NCI-H345 treated with DMSO at 0.1 percent for 48 hours (cell line): ENCODE measurements around the gene SEBOX.

Source experiments
- DNase-seq: peaks from one replicate; lab custom pipeline; 2025; ENCODE audit not compliant: unreplicated experiment; lab: John Stamatoyannopoulos, UW

SEBOX gene

GRCh38 chr17:28320215-28321061, 44.6 kb downstream of the SEBOX start:
- DNase-seq, result no peak

- no peak for DNase-seq
Measured at GRCh38 chr17:28319598-28319935, 45.4 kb downstream of the SEBOX start.

GRCh38 chr17:28318759-28319597, 46.0 kb downstream of the SEBOX start, which contains the start of gene TMEM97:
TSS of gene TMEM97 (plus strand) at chr17:28319200. CDS start at chr17:28319240, 40 bp downstream.
- peak; percentile 98 for DNase-seq

DNA sequence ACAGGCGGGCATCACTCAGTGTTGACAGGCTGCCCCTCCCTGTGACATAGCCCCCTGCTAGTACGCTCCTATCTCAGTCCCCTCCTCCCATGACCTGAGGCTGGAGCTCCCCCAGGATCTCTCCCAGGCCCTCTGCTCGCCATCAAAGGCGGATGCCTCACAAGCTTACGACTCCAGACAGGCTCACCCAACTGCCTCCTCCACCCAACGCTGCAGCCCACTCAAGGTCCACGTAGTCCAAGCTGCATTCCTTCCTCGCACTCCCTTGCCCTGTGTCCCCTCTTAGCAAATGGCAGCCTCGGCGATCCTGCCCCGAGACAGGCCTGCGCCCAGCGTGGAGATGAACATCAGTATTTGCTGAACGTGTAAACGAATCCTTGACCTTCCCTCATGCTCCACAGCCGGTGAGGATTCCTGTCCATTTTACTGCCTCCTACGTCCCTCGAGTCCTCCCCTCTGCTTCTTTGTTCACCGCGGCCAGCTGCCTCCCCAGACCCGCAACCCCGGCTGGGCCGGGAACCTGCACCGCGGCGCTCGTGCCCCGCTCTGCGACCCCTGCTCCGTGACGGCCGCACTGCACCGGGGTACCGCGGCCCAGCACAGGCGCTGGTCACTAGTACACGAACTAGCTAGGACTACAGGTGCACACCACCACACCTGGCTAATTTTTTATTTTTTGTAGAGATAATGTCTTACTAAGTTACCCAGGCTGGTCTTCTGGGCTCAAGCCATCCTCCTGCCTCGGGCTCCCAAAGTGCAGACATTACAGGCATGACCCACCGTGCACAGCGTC, 46.8 kb downstream of the SEBOX start:
- no peak for DNase-seq

- DNase-seq, result no peak
Measured at GRCh38 chr17:28317099-28317965, 47.7 kb downstream of the SEBOX start.

- no peak for DNase-seq
Measured at GRCh38 chr17:28315846-28316705, 48.9 kb downstream of the SEBOX start.

- DNase-seq, result no peak
Measured at GRCh38 chr17:28313841-28314240, 51.2 kb downstream of the SEBOX start.
